Sigmoid colon (tissue), 4 donors: ENCODE measurements around the gene ESPNL.

Experiments
- EP300 ChIP-seq, 4 donors: sonication (generic); formaldehyde crosslinking; IDR thresholded peaks; one replicate each; pipeline ENCODE4 v1.6.1; 2017; ENCODE audit warnings: antibody characterized with exemption in 4 of 4
- POLR2A ChIP-seq, 2 donors: fragments of 450-650 bp; IDR thresholded peaks; one replicate each; pipeline ENCODE4 v1.6.1; 2016; ENCODE audit warnings: antibody characterized with exemption in 2 of 2, mild to moderate bottlenecking in 2 of 2, moderate library complexity in 2 of 2
- POLR2AphosphoS5 ChIP-seq, 4 donors: sonication (generic); formaldehyde crosslinking; IDR thresholded peaks; one replicate each; pipeline ENCODE4 v1.6.1; 2017; ENCODE audit warnings: antibody characterized with exemption in 4 of 4
- TF ChIP-seq, protein P1 (sequence below), 4 experiments: fragments of 450-650 bp in 3 of 4; fragments of 200-600 bp in 1 of 4; IDR thresholded peaks; one replicate each; pipeline ENCODE4 v1.5.1; 2016 to 2019; ENCODE audit warnings: antibody characterized with exemption in 4 of 4, mild to moderate bottlenecking in 3 of 4, moderate library complexity in 2 of 4

DNA sequence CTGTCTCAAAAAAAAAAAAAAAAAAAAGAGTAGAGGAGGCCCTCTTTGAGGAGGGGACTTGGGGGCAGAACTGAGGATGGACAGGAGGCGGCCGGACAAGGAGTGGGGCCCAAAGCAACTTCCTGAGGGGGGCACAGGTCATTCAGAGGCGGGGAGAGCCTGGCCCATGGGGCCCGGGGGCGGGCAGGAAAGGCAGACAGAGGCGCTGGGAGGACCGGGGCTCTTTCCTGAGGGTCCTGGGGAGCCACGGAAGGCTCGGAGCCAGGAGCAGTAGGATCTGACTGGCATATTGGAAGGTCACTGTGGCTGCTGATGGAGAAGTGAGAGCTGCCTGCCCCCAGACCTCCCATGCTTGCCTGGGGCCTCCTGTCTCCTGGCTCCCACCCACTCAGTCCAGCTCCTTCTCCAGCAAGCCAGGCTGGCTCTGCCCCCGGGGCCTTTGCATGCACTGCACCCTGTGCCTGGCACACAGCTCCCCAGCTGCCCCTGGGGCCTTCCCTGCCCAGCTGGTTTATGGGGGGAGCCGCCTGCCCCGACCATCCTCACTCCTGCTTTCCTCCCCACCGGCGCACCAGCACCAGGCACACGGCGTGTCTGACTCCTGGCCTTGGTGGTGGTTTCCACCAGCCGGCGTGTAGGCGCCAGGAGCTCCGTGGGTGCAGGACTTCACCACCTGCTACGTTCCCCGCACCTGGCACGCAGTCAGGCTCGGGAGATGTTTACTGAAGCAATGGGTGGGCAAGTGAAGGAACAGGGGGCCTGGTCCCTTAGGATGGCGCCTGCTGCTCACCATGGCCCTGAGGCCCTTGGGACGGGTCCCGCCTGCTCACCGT lies 5.6 kb downstream of the ESPNL start:
- TF ChIP-seq, protein P1, sequence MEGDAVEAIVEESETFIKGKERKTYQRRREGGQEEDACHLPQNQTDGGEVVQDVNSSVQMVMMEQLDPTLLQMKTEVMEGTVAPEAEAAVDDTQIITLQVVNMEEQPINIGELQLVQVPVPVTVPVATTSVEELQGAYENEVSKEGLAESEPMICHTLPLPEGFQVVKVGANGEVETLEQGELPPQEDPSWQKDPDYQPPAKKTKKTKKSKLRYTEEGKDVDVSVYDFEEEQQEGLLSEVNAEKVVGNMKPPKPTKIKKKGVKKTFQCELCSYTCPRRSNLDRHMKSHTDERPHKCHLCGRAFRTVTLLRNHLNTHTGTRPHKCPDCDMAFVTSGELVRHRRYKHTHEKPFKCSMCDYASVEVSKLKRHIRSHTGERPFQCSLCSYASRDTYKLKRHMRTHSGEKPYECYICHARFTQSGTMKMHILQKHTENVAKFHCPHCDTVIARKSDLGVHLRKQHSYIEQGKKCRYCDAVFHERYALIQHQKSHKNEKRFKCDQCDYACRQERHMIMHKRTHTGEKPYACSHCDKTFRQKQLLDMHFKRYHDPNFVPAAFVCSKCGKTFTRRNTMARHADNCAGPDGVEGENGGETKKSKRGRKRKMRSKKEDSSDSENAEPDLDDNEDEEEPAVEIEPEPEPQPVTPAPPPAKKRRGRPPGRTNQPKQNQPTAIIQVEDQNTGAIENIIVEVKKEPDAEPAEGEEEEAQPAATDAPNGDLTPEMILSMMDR (IDR thresholded peaks at IDR 0.05): no peak
- TF ChIP-seq POLR2AphosphoS5 (IDR thresholded peaks at IDR 0.05) (no peak), POLR2A (IDR thresholded peaks at IDR 0.05) (no peak), EP300 (IDR thresholded peaks at IDR 0.05) (no peak)
